Inferior parietal cortex (tissue), 1 donor: ENCODE data around the gene MKRN3.
"Not testable (repeated sequence)": the region's sequence is repeated elsewhere in the genome, so short reads cannot be mapped to it uniquely, and the experiment has no call there.

ENCODE experiments used
- DNase-seq: peaks from one replicate; pipeline ENCODE4 v3.0.0-alpha.2; 2016; ENCODE audit errors: extremely low spot score

The MKRN3 gene

GRCh38 chr15:23589012-23589411, 23.5 kb downstream of the MKRN3 start:
- DNase-seq = no peak

DNA sequence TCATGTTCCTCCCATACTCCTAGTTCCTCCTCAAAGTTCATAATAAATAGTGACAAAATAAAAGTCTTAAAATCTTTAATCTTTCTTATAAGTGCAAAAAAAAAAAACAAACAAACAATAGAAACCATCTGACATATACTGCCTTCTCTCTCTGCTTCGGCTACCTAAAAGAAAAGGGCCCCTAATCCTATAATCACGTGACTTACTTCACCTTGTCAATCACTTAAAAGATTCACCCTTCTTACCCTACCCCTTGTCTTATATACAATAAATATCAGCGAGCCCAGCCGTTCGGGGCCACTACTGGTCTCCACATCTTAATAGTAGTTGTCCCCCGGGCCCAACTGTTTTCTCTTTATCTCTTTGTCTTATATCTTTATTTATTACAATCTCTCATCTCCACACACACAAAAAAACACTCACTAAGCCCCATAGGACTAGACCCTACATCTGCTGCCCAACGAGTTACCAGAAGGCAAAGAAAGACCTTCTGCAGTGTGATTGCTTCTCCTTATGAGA, 28.8 kb downstream of the MKRN3 start:
- no peak for DNase-seq

- no peak for DNase-seq
Measured at GRCh38 chr15:23595368-23595767, 29.9 kb downstream of the MKRN3 start.

GRCh38 chr15:23596736-23597135, 31.3 kb downstream of the MKRN3 start:
- no peak for DNase-seq

DNA sequence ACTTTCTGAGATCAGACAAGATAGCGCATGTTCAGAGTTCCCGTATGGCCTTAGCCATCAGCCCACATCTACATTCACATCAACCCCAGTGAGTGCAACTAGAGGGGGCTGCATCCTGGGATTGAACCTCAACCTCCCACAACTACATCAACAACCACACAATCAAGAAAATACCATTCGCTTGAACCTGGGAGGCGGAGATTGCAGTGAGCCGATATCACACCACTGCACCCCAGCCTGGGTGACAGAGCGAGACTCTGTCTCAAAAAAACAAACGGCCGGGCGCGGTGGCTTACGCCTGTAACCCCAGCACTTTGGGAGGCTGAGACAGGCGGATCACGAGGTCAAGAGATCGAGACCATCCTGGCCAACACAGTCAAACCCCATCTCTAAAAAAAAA, 31.8 kb downstream of the MKRN3 start:
- not testable (repeated sequence) for DNase-seq

DNA sequence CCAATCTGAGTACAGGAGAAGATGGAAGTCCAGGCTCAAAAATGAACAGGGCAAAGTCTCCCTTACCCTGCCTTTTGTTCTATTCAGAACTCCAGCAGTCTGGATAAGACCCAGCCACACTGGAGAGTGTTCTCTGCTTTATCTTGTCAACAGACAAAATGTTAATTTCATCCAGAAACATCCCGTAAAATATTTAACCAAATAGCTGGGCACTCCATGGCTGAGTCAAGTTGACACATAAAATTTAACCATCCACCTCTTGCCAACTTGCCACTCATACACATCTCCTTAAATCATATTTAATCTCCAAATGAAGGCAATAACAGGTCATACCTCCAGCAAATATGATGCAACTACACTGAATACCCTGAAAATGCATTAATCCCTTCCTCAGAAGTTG, 33.6 kb downstream of the MKRN3 start:
- no peak for DNase-seq

- DNase-seq = no peak
Measured at GRCh38 chr15:23602124-23602523, 36.6 kb downstream of the MKRN3 start.

DNA sequence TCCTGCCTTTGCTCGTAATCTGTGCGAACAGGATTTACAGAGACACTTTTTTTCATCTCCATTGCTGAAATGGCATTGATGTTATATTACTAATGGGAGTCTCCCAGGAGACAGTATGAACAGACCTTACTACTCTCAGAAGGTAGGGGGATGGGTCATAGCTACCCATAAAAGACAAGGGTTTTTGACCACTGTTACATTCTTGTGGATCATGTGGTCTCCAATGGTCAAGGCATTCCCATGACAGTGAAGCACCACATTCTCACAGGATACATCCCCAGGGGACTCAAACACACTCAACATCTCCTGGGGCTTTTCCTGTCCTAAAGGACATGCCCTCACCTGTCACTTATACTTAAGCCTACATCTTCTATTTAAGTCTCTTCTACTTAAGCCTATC, 40.8 kb downstream of the MKRN3 start:
- DNase-seq = no peak

- DNase-seq = no peak
Measured at GRCh38 chr15:23616536-23616935, 51.1 kb downstream of the MKRN3 start.
